ENCODE results near the gene ZNF682.
"Not testable (repeated sequence)": the region's sequence is repeated elsewhere in the genome, so short reads cannot be mapped to it uniquely, and the experiment has no call there.

The ZNF682 gene

GRCh38 chr19:19997656-19998268, 41.5 kb downstream of the ZNF682 start:
- ATAC-seq (ENCODE audit: low read depth): no peak
- Histone ChIP-seq H3K4me1 (ENCODE audit: insufficient read depth, poor library complexity, severe bottlenecking) (no peaks in the 10 kb centered on the region), H3K4me3 (ENCODE audit: severe bottlenecking) (no peak overlapping the region), H3K27ac (ENCODE audit: poor library complexity, severe bottlenecking) (no peak overlapping the region), H3K9me3 (ENCODE audit: severe bottlenecking) (peaks cover 10% of the 10 kb centered on the region), H3K36me3 (ENCODE audit: low read depth) (no peaks in the 10 kb centered on the region), H3K27me3 (ENCODE audit: insufficient read depth, poor library complexity, severe bottlenecking) (no peaks in the 10 kb centered on the region)
- no peak for TF ChIP-seq CTCF (IDR thresholded peaks at IDR 0.05; ENCODE audit: poor library complexity, severe bottlenecking)
- no peak for DNase-seq (ENCODE audit: low spot score)

GRCh38 chr19:19966862-19967261, 72.4 kb downstream of the ZNF682 start:
- DNase-seq (ENCODE audit: low spot score): no peak
- no peaks in the 10 kb centered on the region for H3K9me3 ChIP-seq (ENCODE audit: severe bottlenecking)
- no peak for ATAC-seq (ENCODE audit: low read depth)
- TF ChIP-seq CTCF (IDR thresholded peaks at IDR 0.05; ENCODE audit: poor library complexity, severe bottlenecking): no peak
- no peaks in the 10 kb centered on the region for H3K27me3 ChIP-seq (ENCODE audit: insufficient read depth, poor library complexity, severe bottlenecking)
- no peaks in the 10 kb centered on the region for H3K36me3 ChIP-seq (ENCODE audit: low read depth)
- H3K4me1 ChIP-seq (ENCODE audit: insufficient read depth, poor library complexity, severe bottlenecking): no peaks in the 10 kb centered on the region
- no peak overlapping the region for H3K4me3 ChIP-seq (ENCODE audit: severe bottlenecking)
- no peak overlapping the region for H3K27ac ChIP-seq (ENCODE audit: poor library complexity, severe bottlenecking)

- H3K27ac ChIP-seq (ENCODE audit: poor library complexity, severe bottlenecking); ATAC-seq (ENCODE audit: low read depth); H3K9me3 ChIP-seq (ENCODE audit: severe bottlenecking); H3K4me1 ChIP-seq (ENCODE audit: insufficient read depth, poor library complexity, severe bottlenecking); H3K36me3 ChIP-seq (ENCODE audit: low read depth); H3K27me3 ChIP-seq (ENCODE audit: insufficient read depth, poor library complexity, severe bottlenecking); DNase-seq (ENCODE audit: low spot score); H3K4me3 ChIP-seq (ENCODE audit: severe bottlenecking): not testable (repeated sequence)
Measured at GRCh38 chr19:19966126-19966525, 73.2 kb downstream of the ZNF682 start.

GRCh38 chr19:19964416-19964815, 74.9 kb downstream of the ZNF682 start:
- Histone ChIP-seq H3K4me1 (ENCODE audit: insufficient read depth, poor library complexity, severe bottlenecking) (no peaks in the 10 kb centered on the region), H3K4me3 (ENCODE audit: severe bottlenecking) (no peak overlapping the region), H3K27me3 (ENCODE audit: insufficient read depth, poor library complexity, severe bottlenecking) (no peaks in the 10 kb centered on the region), H3K36me3 (ENCODE audit: low read depth) (no peaks in the 10 kb centered on the region), H3K9me3 (ENCODE audit: severe bottlenecking) (no peaks in the 10 kb centered on the region), H3K27ac (ENCODE audit: poor library complexity, severe bottlenecking) (no peak overlapping the region)
- TF ChIP-seq CTCF (IDR thresholded peaks at IDR 0.05; ENCODE audit: poor library complexity, severe bottlenecking): no peak
- ATAC-seq (ENCODE audit: low read depth) (no peak), DNase-seq (ENCODE audit: low spot score) (no peak)

- not testable (repeated sequence) for H3K27ac ChIP-seq (ENCODE audit: poor library complexity, severe bottlenecking); H3K4me3 ChIP-seq (ENCODE audit: severe bottlenecking); H3K4me1 ChIP-seq (ENCODE audit: insufficient read depth, poor library complexity, severe bottlenecking); H3K27me3 ChIP-seq (ENCODE audit: insufficient read depth, poor library complexity, severe bottlenecking); H3K36me3 ChIP-seq (ENCODE audit: low read depth); DNase-seq (ENCODE audit: low spot score); H3K9me3 ChIP-seq (ENCODE audit: severe bottlenecking); ATAC-seq (ENCODE audit: low read depth)
- peak; percentile 32 for TF ChIP-seq CTCF (IDR thresholded peaks at IDR 0.05; ENCODE audit: poor library complexity, severe bottlenecking)
Measured at GRCh38 chr19:19959151-19959799, 80.0 kb downstream of the ZNF682 start.

- not testable (repeated sequence) for H3K36me3 ChIP-seq (ENCODE audit: low read depth); H3K27me3 ChIP-seq (ENCODE audit: insufficient read depth, poor library complexity, severe bottlenecking); H3K27ac ChIP-seq (ENCODE audit: poor library complexity, severe bottlenecking); H3K9me3 ChIP-seq (ENCODE audit: severe bottlenecking); ATAC-seq (ENCODE audit: low read depth); DNase-seq (ENCODE audit: low spot score); H3K4me3 ChIP-seq (ENCODE audit: severe bottlenecking); H3K4me1 ChIP-seq (ENCODE audit: insufficient read depth, poor library complexity, severe bottlenecking)
Measured at GRCh38 chr19:19957766-19958165, 81.5 kb downstream of the ZNF682 start.
